ENCODE data around the gene DHRS2. TPM values are rescaled to one million over a fixed set of nuclear protein-coding genes. Genes with fewer than 3 reads are reported as not detected.
A peak's percentile ranks its signal among the peaks of the same experiment; 100 is the strongest.

DHRS2 gene
- total RNA-seq, 1 donor from 2014 or later = 1.6 TPM

- Mint-ChIP-seq H3K27ac (no peak overlapping the region), H3K4me1 (peaks cover 20% of the 10 kb centered on the region), H3K4me3 (no peak overlapping the region), H3K27me3 (ENCODE audit: low read depth) (no peaks in the 10 kb centered on the region), H3K36me3 (peaks cover 5% of the 10 kb centered on the region), H3K9me3 (peaks cover 41% of the 10 kb centered on the region)
- DNase-seq (ENCODE audit: low spot score in 2 of 2, unreplicated experiment in 2 of 2) = no peak
- no peak for TF ChIP-seq CTCF (IDR thresholded peaks at IDR 0.05; ENCODE audit: unreplicated experiment)
These were observed 9.2 kb upstream of the DHRS2 start for GRCh38 chr14:23626946-23627345.

GRCh38 chr14:23627961-23628360, 8.2 kb upstream of the DHRS2 start:
- no peak for TF ChIP-seq CTCF (IDR thresholded peaks at IDR 0.05; ENCODE audit: unreplicated experiment)
- H3K27ac Mint-ChIP-seq = no peak overlapping the region
- peaks cover 26% of the 10 kb centered on the region for H3K4me1 Mint-ChIP-seq
- no peaks in the 10 kb centered on the region for H3K27me3 Mint-ChIP-seq (ENCODE audit: low read depth)
- H3K9me3 Mint-ChIP-seq = peaks cover 31% of the 10 kb centered on the region
- peaks cover 5% of the 10 kb centered on the region for H3K36me3 Mint-ChIP-seq
- no peak overlapping the region for H3K4me3 Mint-ChIP-seq
- no peak for DNase-seq (ENCODE audit: low spot score in 2 of 2, unreplicated experiment in 2 of 2)

GRCh38 chr14:23629204-23629603, 7.0 kb upstream of the DHRS2 start:
- Mint-ChIP-seq H3K9me3 (peaks cover 23% of the 10 kb centered on the region), H3K36me3 (peaks cover 5% of the 10 kb centered on the region), H3K4me3 (no peak overlapping the region), H3K27ac (no peak overlapping the region), H3K4me1 (peaks cover 33% of the 10 kb centered on the region), H3K27me3 (ENCODE audit: low read depth) (no peaks in the 10 kb centered on the region)
- no peak for TF ChIP-seq CTCF (IDR thresholded peaks at IDR 0.05; ENCODE audit: unreplicated experiment)
- no peak for DNase-seq (ENCODE audit: low spot score in 2 of 2, unreplicated experiment in 2 of 2)

- peaks cover 33% of the 10 kb centered on the region for H3K4me1 Mint-ChIP-seq
- H3K4me3 Mint-ChIP-seq = no peak overlapping the region
- peaks cover 16% of the 10 kb centered on the region for H3K9me3 Mint-ChIP-seq
- no peaks in the 10 kb centered on the region for H3K27me3 Mint-ChIP-seq (ENCODE audit: low read depth)
- DNase-seq (ENCODE audit: low spot score in 2 of 2, unreplicated experiment in 2 of 2) = no peak
- TF ChIP-seq CTCF (IDR thresholded peaks at IDR 0.05; ENCODE audit: unreplicated experiment) = no peak
- no peak overlapping the region for H3K27ac Mint-ChIP-seq
- H3K36me3 Mint-ChIP-seq = no peaks in the 10 kb centered on the region
These were observed 6.2 kb upstream of the DHRS2 start for GRCh38 chr14:23629832-23630396.

- Mint-ChIP-seq H3K4me1 (peaks cover 33% of the 10 kb centered on the region), H3K9me3 (peaks cover 9% of the 10 kb centered on the region), H3K36me3 (no peaks in the 10 kb centered on the region), H3K27ac (no peak overlapping the region), H3K27me3 (ENCODE audit: low read depth) (no peaks in the 10 kb centered on the region), H3K4me3 (no peak overlapping the region)
- DNase-seq (ENCODE audit: low spot score in 2 of 2, unreplicated experiment in 2 of 2) = no peak
- no peak for TF ChIP-seq CTCF (IDR thresholded peaks at IDR 0.05; ENCODE audit: unreplicated experiment)
These were observed 5.5 kb upstream of the DHRS2 start for GRCh38 chr14:23630687-23631086.

- H3K9me3 Mint-ChIP-seq = peaks cover 6% of the 10 kb centered on the region
- no peak for TF ChIP-seq CTCF (IDR thresholded peaks at IDR 0.05; ENCODE audit: unreplicated experiment)
- no peaks in the 10 kb centered on the region for H3K27me3 Mint-ChIP-seq (ENCODE audit: low read depth)
- H3K4me3 Mint-ChIP-seq = no peak overlapping the region
- DNase-seq (ENCODE audit: low spot score in 2 of 2, unreplicated experiment in 2 of 2) = no peak
- H3K4me1 Mint-ChIP-seq = peaks cover 33% of the 10 kb centered on the region
- H3K36me3 Mint-ChIP-seq = no peaks in the 10 kb centered on the region
- H3K27ac Mint-ChIP-seq = peak overlapping the region; percentile 53
These were observed 4.9 kb upstream of the DHRS2 start for GRCh38 chr14:23631234-23631633.

Data from mesothelial cell of epicardium (in vitro differentiated cells).